Measurements from ENCODE around the gene LHB. TPM values are rescaled to one million over a fixed set of nuclear protein-coding genes. Genes with fewer than 3 reads are reported as not detected.
"Not testable (repeated sequence)": the region's sequence is repeated elsewhere in the genome, so short reads cannot be mapped to it uniquely, and the experiment has no call there.

Gene LHB
- total RNA-seq, 4 donors from 2014 or later: 1.9 TPM; not detected in 3

GRCh38 chr19:49025599-49025998 lies 8.7 kb upstream of the LHB start:
- H3K36me3 ChIP-seq; in situ Hi-C loops (cut with MboI; ENCODE audit: low sequenced_read_pairs in 4 of 4); DNase-seq; H3K9me3 ChIP-seq; H3K27me3 ChIP-seq; intact Hi-C loops (cut with DNase I; ENCODE audit: low total_unique reads); H3K4me1 ChIP-seq; ATAC-seq; H3K27ac ChIP-seq; H3K4me3 ChIP-seq: not testable (repeated sequence)

GRCh38 chr19:49025088-49025487 lies 8.2 kb upstream of the LHB start:
- H3K9me3 ChIP-seq; DNase-seq; H3K4me1 ChIP-seq; intact Hi-C loops (cut with DNase I; ENCODE audit: low total_unique reads); H3K27me3 ChIP-seq; ATAC-seq; H3K4me3 ChIP-seq; H3K36me3 ChIP-seq; H3K27ac ChIP-seq; in situ Hi-C loops (cut with MboI; ENCODE audit: low sequenced_read_pairs in 4 of 4): not testable (repeated sequence)

- H3K27ac ChIP-seq; H3K36me3 ChIP-seq; DNase-seq; H3K9me3 ChIP-seq; in situ Hi-C loops (cut with MboI; ENCODE audit: low sequenced_read_pairs in 4 of 4); H3K27me3 ChIP-seq; H3K4me1 ChIP-seq; intact Hi-C loops (cut with DNase I; ENCODE audit: low total_unique reads); H3K4me3 ChIP-seq; ATAC-seq: not testable (repeated sequence)
These were observed 7.3 kb upstream of the LHB start, which contains the start of gene CGB3 for GRCh38 chr19:49024233-49024632. CGB3 (minus strand) TSS chr19:49024333; CDS start chr19:49023971, 362 bp downstream.

- no peak for ATAC-seq
- Histone ChIP-seq H3K36me3 (no peaks in the 10 kb centered on the region), H3K9me3 (no peaks in the 10 kb centered on the region), H3K4me3 (no peak overlapping the region), H3K4me1 (peaks cover 14 to 19% of the 10 kb centered on the region in 2 donors), H3K27me3 (peaks cover 0 to 11% (median 8%) of the 10 kb centered on the region in 3 donors), H3K27ac (no peak overlapping the region)
- DNase-seq: no peak
- TF ChIP-seq CTCF (IDR thresholded peaks at IDR 0.05 in 4 of 5, conservative IDR thresholded peaks at IDR 0.05 in 1 of 5): no peak
- in situ Hi-C loops (cut with MboI; ENCODE audit: low sequenced_read_pairs in 4 of 4): no loop called here
- intact Hi-C loops (cut with DNase I; ENCODE audit: low total_unique reads): no loop called here
These were observed 5.2 kb upstream of the LHB start for GRCh38 chr19:49022116-49022515.

GRCh38 chr19:49020931-49021895 lies 4.3 kb upstream of the LHB start:
- intact Hi-C loops (cut with DNase I; ENCODE audit: low total_unique reads): no loop called here
- in situ Hi-C loops (cut with MboI; ENCODE audit: low sequenced_read_pairs in 4 of 4): no loop called here

More at GRCh38 chr19:49020931-49021895, 4.3 kb upstream of the LHB start:
- Histone ChIP-seq H3K9me3 (no peaks in the 10 kb centered on the region), H3K4me1 (peaks cover 14 to 19% of the 10 kb centered on the region in 2 donors), H3K27me3 (peaks cover 0 to 11% (median 8%) of the 10 kb centered on the region in 3 donors), H3K36me3 (peaks cover 0 to under 1% of the 10 kb centered on the region in 2 donors), H3K4me3 (no peak overlapping the region), H3K27ac (no peak overlapping the region)
- TF ChIP-seq POLR2A (IDR thresholded peaks at IDR 0.05) (no peak), CTCF (IDR thresholded peaks at IDR 0.05 in 4 of 5, conservative IDR thresholded peaks at IDR 0.05 in 1 of 5) (no peak)
- ATAC-seq (no peak), DNase-seq (no peak)
